SU-DHL-6 (cell line): Measurements from ENCODE around the gene RAET1G.

Experiments
- H2AFZ ChIP-seq: fragments of 200-600 bp; sonication (generic); 2 replicates; pipeline ENCODE4 v1.6.1; 2014; ENCODE audit warnings: low read depth, mild to moderate bottlenecking, moderate library complexity, mixed read lengths, antibody characterized with exemption, low read length; ENCODE audit not compliant: severe bottlenecking
- H3F3A ChIP-seq: fragments of 200-600 bp; shearing (Covaris generic); 2 replicates; pipeline ENCODE4 v1.6.0; 2016; ENCODE audit warnings: antibody characterized with exemption, mild to moderate bottlenecking; ENCODE audit not compliant: insufficient read depth
- H3K27ac ChIP-seq: fragments of 200-600 bp; sonication (generic); 2 replicates; pipeline ENCODE4 v1.5.1; 2016; ENCODE audit warnings: low read depth, mild to moderate bottlenecking, low read length, moderate library complexity, mixed read lengths
- H3K27me3 ChIP-seq: fragments of 200-600 bp; sonication (generic), shearing (Covaris generic); 2 replicates; pipeline ENCODE4 v1.6.0; 2014; ENCODE audit warnings: mild to moderate bottlenecking, low read length
- H3K36me3 ChIP-seq: fragments of 200-600 bp; sonication (generic); 2 replicates; pipeline ENCODE4 v1.6.1; 2014; ENCODE audit warnings: mild to moderate bottlenecking, low read length, mixed read lengths
- H3K4me2 ChIP-seq: fragments of 300-600, 200-600 bp; shearing (Covaris generic), sonication (generic); 2 replicates; pipeline ENCODE4 v1.6.0; 2014; ENCODE audit warnings: low read length, low read depth, mild to moderate bottlenecking; ENCODE audit not compliant: poor library complexity, severe bottlenecking
- H3K4me3 ChIP-seq: fragments of 200-600 bp; sonication (generic); 2 replicates; pipeline ENCODE4 v1.5.1; 2014; ENCODE audit warnings: antibody characterized with exemption, low read length, mild to moderate bottlenecking, mixed read lengths; ENCODE audit not compliant: insufficient read depth, poor library complexity, severe bottlenecking
- H3K79me2 ChIP-seq: fragments of 200-600 bp; sonication (generic); 2 replicates; pipeline ENCODE4 v1.6.1; 2014; ENCODE audit warnings: mild to moderate bottlenecking, low read length, moderate library complexity; ENCODE audit not compliant: insufficient read depth
- H3K9ac ChIP-seq: fragments of 200-600 bp; sonication (generic); 2 replicates; pipeline ENCODE4 v1.7.0; 2014; ENCODE audit warnings: mild to moderate bottlenecking, low read length
- H3K9me2 ChIP-seq: fragments of 200-600 bp; sonication (generic); replicated peaks from 2 replicates; pipeline ENCODE4 v1.6.1; 2014; ENCODE audit warnings: low read length; ENCODE audit not compliant: insufficient read depth
- H3K9me3 ChIP-seq: fragments of 200-600 bp; sonication (generic); 2 replicates; pipeline ENCODE4 v1.6.1; 2014; ENCODE audit warnings: low read length, mixed read lengths; ENCODE audit not compliant: insufficient read depth
- H4K20me1 ChIP-seq: fragments of 200-600 bp; sonication (generic); 2 replicates; pipeline ENCODE4 v1.6.1; 2014; ENCODE audit warnings: low read depth, mild to moderate bottlenecking, antibody characterized with exemption, low read length, moderate library complexity, mixed read lengths
- EZH2phosphoT487 ChIP-seq: fragments of 200-600 bp; sonication (generic), shearing (Covaris generic); conservative IDR thresholded peaks from 2 replicates; pipeline ENCODE4 v1.6.1; 2018; ENCODE audit warnings: mild to moderate bottlenecking, antibody characterized with exemption, low read length, moderate library complexity, mixed read lengths
- TF ChIP-seq, protein P1 (sequence below): fragments of 200-600 bp; sonication (generic); IDR thresholded peaks from one replicate; pipeline ENCODE4 v1.5.1; 2017; ENCODE audit warnings: antibody characterized with exemption, mild to moderate bottlenecking, low read length, moderate library complexity; ENCODE audit not compliant: insufficient read depth, poor library complexity, severe bottlenecking

RAET1G gene

DNA sequence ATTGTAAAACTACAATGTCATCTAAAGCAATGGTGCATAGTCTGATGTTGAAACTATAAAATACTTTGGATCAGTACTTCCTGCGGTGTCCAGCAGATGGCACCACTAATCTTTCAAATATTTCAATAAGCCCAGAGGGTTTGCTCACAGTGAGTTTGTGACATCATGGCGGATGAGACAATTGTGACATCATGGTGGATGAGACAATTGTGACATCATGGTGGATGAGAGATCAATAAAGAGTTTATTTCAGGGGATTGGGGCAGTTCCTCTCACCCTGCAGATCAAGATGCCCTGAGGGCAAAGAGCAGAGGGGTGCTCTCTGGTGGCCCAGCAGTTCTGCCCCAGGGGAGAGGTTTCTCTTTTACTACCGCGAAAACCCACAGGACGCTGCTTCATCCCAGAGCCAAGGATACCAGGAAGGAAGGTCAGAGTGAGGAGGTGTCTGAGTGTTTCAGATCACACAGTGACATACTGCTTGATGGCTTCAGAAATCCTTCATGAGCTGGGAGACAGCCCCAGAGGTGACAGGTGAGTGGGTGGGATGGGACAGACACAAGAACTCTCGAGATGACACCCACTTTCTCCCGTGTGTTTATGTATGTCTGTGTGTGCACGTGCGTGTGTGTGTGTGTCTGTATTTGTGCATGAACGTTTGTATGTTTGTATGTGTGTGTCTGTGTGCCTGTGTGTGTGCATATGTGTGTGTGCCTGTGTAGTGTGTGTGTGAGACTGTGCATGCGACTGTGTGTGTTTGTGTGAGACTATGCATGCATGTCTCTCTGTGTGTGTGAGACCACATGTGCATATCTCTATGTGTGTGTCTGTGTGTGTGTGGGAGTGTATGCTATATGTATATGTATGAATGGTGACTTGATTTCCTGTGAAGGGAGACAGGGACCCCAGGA is 11.6 kb upstream of the RAET1G start:
- Histone ChIP-seq H3F3A (no peaks in the 10 kb centered on the region; the same call in 1 of the 2 replicates), H3K9me2 (no peaks in the 10 kb centered on the region), H3K27ac (no peak overlapping the region), H3K27me3 (no peaks in the 10 kb centered on the region), H3K9me3 (no peaks in the 10 kb centered on the region), H3K4me3 (no peak overlapping the region), H4K20me1 (no peaks in the 10 kb centered on the region), H3K9ac (no peak overlapping the region), H3K4me2 (no peak overlapping the region), H3K79me2 (no peaks in the 10 kb centered on the region), H3K36me3 (no peaks in the 10 kb centered on the region), H2AFZ (no peak overlapping the region)
- TF ChIP-seq EZH2phosphoT487: no peak
- TF ChIP-seq, protein P1, sequence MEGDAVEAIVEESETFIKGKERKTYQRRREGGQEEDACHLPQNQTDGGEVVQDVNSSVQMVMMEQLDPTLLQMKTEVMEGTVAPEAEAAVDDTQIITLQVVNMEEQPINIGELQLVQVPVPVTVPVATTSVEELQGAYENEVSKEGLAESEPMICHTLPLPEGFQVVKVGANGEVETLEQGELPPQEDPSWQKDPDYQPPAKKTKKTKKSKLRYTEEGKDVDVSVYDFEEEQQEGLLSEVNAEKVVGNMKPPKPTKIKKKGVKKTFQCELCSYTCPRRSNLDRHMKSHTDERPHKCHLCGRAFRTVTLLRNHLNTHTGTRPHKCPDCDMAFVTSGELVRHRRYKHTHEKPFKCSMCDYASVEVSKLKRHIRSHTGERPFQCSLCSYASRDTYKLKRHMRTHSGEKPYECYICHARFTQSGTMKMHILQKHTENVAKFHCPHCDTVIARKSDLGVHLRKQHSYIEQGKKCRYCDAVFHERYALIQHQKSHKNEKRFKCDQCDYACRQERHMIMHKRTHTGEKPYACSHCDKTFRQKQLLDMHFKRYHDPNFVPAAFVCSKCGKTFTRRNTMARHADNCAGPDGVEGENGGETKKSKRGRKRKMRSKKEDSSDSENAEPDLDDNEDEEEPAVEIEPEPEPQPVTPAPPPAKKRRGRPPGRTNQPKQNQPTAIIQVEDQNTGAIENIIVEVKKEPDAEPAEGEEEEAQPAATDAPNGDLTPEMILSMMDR: peak; percentile 81

- no peak for TF ChIP-seq EZH2phosphoT487
- TF ChIP-seq, protein P1: no peak
- H4K20me1 ChIP-seq: no peaks in the 10 kb centered on the region
- H3K27me3 ChIP-seq: no peaks in the 10 kb centered on the region
- no peaks in the 10 kb centered on the region for H3F3A ChIP-seq
- no peaks in the 10 kb centered on the region for H3K9me2 ChIP-seq
- H3K9me3 ChIP-seq: no peaks in the 10 kb centered on the region
- H2AFZ ChIP-seq: no peak overlapping the region
- no peak overlapping the region for H3K4me2 ChIP-seq
- H3K4me3 ChIP-seq: no peak overlapping the region
- H3K27ac ChIP-seq: no peak overlapping the region
- H3K9ac ChIP-seq: no peak overlapping the region
- no peaks in the 10 kb centered on the region for H3K36me3 ChIP-seq
- no peaks in the 10 kb centered on the region for H3K79me2 ChIP-seq
These were observed 10.5 kb upstream of the RAET1G start for GRCh38 chr6:149933461-149933860.

DNA sequence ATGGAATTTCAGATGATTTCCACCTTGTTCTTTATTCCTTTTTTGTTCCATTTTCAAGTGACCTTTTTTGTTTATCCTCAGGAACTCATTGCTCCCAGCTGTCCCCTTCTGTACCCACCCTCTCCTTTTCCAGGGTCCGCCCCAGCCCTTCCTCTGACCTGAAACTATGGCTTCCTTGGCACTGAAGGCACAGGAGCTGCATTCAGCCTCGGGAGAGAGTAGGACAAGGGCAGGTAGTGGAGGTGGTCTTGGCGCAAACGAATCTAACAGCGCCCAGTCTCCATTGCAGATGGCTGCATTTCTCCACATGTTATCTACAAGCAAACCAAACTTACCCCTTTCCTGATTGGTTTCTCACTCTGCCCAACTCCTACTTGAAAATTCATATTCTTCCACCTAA is 10.1 kb upstream of the RAET1G start:
- Histone ChIP-seq H4K20me1 (no peaks in the 10 kb centered on the region), H3K9me3 (no peaks in the 10 kb centered on the region), H3K9me2 (no peaks in the 10 kb centered on the region), H2AFZ (no peak overlapping the region), H3K4me2 (no peak overlapping the region), H3K27ac (no peak overlapping the region), H3K36me3 (no peaks in the 10 kb centered on the region), H3K4me3 (no peak overlapping the region), H3K9ac (no peak overlapping the region), H3K79me2 (no peaks in the 10 kb centered on the region), H3F3A (no peaks in the 10 kb centered on the region), H3K27me3 (no peaks in the 10 kb centered on the region)
- no peak for TF ChIP-seq EZH2phosphoT487
- TF ChIP-seq, protein P1: no peak
